Dedifferentiated amniotic fluid mesenchymal stem cell (primary cell): ENCODE data around the gene SYNGR1.

Source experiments
- DNase-seq: peaks from one replicate; pipeline ENCODE4 v3.0.0-alpha.2; 2016; ENCODE audit errors: extremely low spot score

The SYNGR1 gene

GRCh38 chr22:39431216-39431801 lies 81.5 kb downstream of the SYNGR1 start:
- no peak for DNase-seq

- DNase-seq: no peak
Measured at GRCh38 chr22:39431821-39432251, 82.0 kb downstream of the SYNGR1 start.

- DNase-seq: no peak
Measured at GRCh38 chr22:39432361-39432811, 82.6 kb downstream of the SYNGR1 start.

- no peak for DNase-seq
Measured at GRCh38 chr22:39433476-39434242, 83.9 kb downstream of the SYNGR1 start.

- DNase-seq: no peak
Measured at GRCh38 chr22:39434243-39434653, 84.5 kb downstream of the SYNGR1 start.

- no peak for DNase-seq
Measured at GRCh38 chr22:39434721-39435120, 84.9 kb downstream of the SYNGR1 start.
